Activated CD8-positive, alpha-beta memory T cell treated with anti-CD3 and anti-CD28 coated beads, Interleukin-2, amount 50 U/mL, for 48 hours (primary cell): Measurements from ENCODE around the gene CTNNA2.

Experiments
- DNase-seq: peaks from one replicate; pipeline ENCODE4 v3.0.0-alpha.2; 2020

The CTNNA2 gene

GRCh38 chr2:80461505-80462197 is 948.8 kb downstream of the CTNNA2 start:
- DNase-seq: no peak

DNA sequence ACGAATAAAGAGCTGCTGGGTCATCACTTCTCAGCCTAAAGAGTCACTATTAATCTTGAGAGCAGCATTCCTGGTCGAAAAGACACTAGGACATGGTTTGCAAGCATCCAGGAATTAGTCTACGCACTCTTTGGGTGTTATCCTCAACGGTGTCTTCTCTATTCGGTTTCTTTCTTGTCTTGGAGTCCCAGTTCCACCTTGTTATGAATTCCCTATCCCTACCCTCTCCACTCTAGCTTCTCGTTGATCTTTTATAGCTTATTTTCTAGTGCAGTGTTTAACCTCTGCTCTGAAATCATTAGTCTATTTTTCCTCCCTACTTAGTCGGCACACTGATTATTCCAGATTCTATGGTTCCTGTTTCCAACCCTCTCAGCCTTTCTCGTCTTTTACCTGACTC is 949.8 kb downstream of the CTNNA2 start:
- no peak for DNase-seq

DNA sequence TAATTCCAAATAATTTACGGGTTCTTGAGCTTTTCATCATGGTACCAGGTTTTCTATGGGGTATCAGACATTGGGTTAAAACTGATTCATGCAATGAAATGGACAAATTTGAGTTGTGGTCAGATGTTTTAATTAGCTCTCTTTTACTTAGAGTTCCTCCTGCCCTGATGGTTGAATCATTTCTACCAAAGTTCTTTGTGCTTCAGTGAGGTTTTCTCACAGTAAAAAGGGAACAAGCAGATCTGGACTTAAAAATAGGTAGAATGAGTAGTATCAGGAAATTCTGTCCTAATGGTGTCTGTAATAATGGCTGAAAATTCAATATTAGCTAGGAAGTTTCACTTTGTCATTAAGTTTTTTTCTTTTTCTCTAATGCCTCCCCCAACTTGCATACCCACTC is 951.4 kb downstream of the CTNNA2 start:
- no peak for DNase-seq

DNA sequence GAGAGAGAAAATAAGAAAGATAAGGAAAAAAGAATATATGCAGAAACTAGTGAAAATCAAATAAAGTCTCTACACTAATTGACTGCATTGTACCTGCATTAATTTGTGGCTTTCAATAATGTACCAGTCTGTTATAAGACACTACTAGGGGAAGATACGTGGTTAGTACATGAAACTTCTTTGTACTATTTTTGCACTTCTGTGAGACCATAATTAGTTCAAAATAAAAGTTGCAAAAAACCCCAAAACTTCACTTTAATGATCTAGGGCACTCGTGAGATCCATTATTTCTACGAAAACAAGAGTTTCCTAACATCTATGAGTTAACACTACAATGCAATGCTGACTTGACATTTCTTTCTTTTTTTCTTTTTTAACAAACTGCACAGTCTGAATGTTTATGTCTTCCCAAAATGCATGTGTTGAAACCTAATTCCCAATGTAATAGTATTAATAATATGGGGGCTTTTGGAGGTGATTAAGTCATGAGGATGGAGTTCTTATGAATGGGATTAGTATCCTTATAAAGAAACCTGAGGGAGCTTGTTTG is 954.5 kb downstream of the CTNNA2 start:
- DNase-seq: no peak

DNA sequence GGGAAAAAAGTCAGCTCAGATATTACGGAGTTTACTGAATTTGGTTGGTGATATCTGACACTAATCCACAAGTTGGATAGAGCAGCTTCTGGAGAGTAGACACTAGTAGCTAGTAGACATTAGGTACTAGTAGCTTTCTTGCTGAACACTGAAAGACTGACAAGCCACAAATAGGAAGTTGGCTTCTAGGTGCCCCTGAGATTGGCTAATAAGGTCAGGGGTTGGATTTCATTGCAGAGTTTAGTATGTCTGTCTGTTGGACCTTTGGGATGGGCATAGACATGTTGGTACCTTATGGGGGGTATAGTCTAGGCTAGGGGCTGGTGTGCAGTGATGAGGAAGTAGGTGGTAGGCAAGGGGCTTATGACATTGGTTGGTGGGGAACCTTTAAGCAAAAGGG is 956.6 kb downstream of the CTNNA2 start:
- no peak for DNase-seq

DNA sequence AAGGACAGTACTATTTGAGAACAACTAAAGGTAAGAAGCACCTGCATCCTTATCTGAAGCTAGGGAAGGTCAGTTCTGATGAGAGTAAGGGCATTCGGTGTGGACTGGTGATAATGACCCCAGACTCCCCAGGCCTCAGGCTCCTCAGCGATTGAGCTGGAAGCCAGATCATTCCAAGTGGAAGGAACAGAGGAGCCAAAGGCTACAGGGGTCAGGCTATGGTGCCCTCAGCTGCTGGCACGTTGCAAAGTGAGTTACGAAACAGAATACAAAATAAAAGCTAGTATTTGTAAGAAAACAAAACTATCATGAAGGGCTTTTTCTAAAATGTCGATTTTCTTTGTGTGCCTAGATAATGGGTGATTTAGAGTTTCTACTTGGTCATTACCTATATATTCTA is 960.2 kb downstream of the CTNNA2 start:
- DNase-seq: no peak

DNA sequence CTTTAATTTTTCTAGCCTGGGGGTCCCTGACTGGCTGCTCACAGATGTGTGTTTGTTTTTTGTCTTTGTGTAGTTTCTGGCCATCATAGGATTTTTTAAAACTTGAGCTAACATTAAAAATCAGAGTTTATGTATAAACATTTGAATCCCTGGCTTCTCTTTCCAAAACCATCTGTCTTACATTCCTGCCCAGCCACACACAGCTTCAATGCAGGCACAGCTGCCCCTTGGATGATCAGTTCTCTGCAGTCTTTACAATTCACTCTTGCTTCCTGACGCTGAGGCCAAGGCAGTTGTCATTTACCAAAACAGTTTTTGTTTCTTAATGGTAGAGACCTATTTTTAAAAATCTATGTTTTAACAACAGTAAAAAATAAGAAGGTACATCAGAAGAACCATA is 960.9 kb downstream of the CTNNA2 start:
- no peak for DNase-seq

GRCh38 chr2:80475970-80476369 is 963.1 kb downstream of the CTNNA2 start:
- DNase-seq: no peak

DNA sequence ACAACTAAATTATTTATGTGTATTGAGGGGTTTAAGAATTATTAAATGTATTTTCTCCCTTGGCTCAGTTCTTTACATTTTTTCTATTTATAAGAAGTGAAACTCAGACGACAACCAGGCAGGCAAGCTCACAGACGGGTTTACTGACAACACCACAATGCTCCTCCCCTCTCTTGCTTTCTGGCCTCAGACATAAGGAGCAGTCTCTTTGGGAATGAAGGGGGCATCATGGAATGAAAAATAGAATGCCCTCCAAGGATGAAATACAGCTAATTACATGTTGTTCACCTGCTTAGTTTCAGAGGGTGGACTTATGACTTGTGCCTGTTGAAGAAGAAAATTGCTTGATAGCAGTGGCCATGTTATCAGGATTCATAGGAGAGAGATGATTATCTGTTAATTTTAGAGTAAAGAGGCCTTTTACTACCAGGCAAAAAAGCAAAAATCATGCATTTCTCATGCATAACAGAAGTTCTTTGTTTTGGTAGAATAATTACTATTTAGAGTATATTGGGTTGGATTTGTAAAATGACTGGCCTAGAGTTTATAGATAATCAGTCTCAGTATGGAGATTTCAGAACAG is 963.8 kb downstream of the CTNNA2 start:
- no peak for DNase-seq

- no peak for DNase-seq
Observed at GRCh38 chr2:80482276-80482675, 969.4 kb downstream of the CTNNA2 start.

GRCh38 chr2:80489717-80490116 is 976.9 kb downstream of the CTNNA2 start:
- no peak for DNase-seq

DNA sequence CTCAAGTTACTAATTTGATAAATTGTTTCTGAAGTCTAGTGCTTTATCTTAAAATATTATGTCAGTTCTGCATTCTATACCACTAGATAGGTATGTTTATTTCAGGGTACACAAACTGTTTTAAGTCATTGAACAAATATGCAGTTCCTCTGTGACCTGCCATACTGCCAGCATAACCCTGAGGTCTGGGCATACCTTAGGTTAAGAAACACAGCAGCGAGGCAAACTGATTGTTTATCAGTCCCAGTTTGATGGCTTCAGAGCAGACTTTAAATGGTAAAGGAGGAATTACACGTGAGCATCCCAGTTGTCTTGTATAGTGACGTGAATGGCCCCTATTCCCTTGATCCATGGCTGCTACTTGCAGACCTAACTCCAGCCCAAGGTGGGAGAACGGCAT is 978.1 kb downstream of the CTNNA2 start:
- DNase-seq: no peak

- no peak for DNase-seq
Observed at GRCh38 chr2:80496346-80496745, 983.5 kb downstream of the CTNNA2 start.

GRCh38 chr2:80496775-80497174 is 983.9 kb downstream of the CTNNA2 start:
- DNase-seq: no peak

DNA sequence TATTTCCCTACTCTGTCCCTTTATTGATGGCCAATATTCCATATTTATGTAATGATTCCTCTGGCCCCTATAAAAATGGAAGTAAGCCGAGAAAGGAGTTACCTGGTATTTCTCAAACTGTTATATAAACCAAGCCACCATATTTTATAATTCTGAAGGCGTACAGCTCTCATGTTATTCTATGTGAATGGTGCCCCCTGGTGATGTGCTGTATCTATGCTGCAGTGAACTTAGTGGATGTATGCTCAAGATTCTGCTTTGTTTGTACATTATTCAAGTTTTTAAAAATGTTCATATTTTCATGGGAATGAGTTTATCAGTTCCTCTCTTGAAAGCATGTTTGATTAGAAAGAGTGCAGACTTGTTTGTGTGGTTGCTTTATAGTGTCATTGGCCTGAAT is 986.2 kb downstream of the CTNNA2 start:
- no peak for DNase-seq

- no peak for DNase-seq
Observed at GRCh38 chr2:80501874-80502624, 989.2 kb downstream of the CTNNA2 start.

DNA sequence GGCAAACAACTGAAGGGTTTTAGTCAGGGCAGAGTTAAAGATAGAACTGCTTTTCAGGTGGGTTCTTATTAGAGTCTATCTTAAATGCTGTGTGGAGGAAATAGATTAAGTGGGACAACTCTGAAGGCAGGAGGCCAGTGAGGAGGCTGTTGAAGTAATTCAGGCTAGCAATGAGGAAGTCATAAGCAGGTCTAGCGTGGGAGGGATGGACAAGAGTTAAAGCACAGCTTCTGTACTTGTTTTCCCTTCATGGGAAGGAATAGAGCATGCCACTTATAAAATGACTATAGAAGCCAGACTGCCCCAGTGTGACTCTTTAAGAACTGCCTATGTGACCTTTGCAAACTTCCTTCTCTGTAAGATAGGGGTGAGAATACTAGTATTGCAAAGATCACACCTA is 993.7 kb downstream of the CTNNA2 start:
- no peak for DNase-seq

- DNase-seq: no peak
Observed at GRCh38 chr2:80510716-80511115, 997.9 kb downstream of the CTNNA2 start.

- DNase-seq: no peak
Observed at GRCh38 chr2:80515964-80516363, 1003.1 kb downstream of the CTNNA2 start.

- DNase-seq: no peak
Observed at GRCh38 chr2:80517316-80517715, 1004.5 kb downstream of the CTNNA2 start.

- no peak for DNase-seq
Observed at GRCh38 chr2:80519121-80519643, 1006.3 kb downstream of the CTNNA2 start.

DNA sequence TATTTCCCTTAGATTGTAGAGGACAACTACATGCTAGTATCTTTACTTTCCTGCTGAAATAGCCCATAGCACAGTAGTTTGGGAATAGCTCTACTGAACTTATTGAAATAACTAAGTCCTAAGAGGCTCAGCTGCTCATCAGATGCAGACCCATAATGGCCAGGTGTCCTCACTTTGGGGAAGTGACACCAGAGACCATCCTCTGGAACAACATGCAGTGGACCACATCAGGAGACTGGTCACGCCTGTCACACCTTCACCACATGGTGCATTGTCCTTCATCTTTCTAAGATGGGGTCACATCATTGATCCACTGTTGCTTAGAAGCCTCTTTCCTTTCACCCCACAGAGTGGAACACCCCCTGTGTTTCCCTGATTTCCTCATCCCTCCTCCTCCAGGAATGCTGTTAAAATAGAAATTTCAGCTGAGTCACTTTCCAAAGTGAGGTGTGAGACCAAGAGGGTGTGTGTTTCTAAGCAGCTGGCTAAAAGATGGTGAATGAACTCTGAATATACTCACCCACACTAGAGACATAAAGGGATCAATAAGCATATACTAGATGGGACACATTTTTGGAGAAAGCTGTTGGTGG is 1006.9 kb downstream of the CTNNA2 start:
- DNase-seq: no peak

GRCh38 chr2:80525152-80525551 is 1012.3 kb downstream of the CTNNA2 start:
- DNase-seq: no peak
